HCT116 (cell line): Measurements from ENCODE around the gene RABEPK. TPM values are rescaled to one million over a fixed set of nuclear protein-coding genes. Genes with fewer than 3 reads are reported as not detected.

Experiments used
- ATAC-seq: fragments of 200-7000 bp; cut with Tn5 transposase; 2 replicates; pipeline ENCODE4 v1.9.1; 2020; ENCODE audit warnings: mild to moderate bottlenecking, moderate library complexity
- BruUV-seq: library from RNA; stranded (reverse); fragments of 400-500 nt; replicated peaks from 2 replicates; lab custom pipeline; 2021; lab: Mats Ljungman, UMichigan
- CTCF ChIA-PET: fragments of 300-600 bp; sonication (Branson Sonifier 250); formaldehyde crosslinking; loops from one replicate; lab custom pipeline; 2021; ENCODE audit warnings: antibody characterized with exemption; lab: Charles Lee
- POLR2A ChIA-PET: fragments of 300-600, 350-600 bp; sonication (Branson Sonifier 250); formaldehyde crosslinking; loops from one replicate; lab custom pipeline; 2021; ENCODE audit warnings: antibody characterized with exemption; lab: Charles Lee
- RAD21 ChIA-PET, 2 experiments: fragments of 300-600 bp; sonication (Branson Sonifier 250); formaldehyde crosslinking; loops; one replicate each; lab custom pipeline; 2023; ENCODE audit warnings: low total read pairs in 2 of 2; ENCODE audit not compliant: uncharacterized antibody in 2 of 2, unreplicated experiment in 2 of 2, low non-redundant PET in 1 of 2; lab: Charles Lee
- DNase-seq: peaks from one replicate; pipeline ENCODE4 v3.0.0-alpha.2; 2010; ENCODE audit warnings: low read depth, low spot score
- H2AFZ ChIP-seq: fragments of 200-600 bp; shearing (Covaris generic), sonication (generic); 2 replicates; pipeline ENCODE4 v1.6.1; 2017; ENCODE audit warnings: low read depth, mixed run types, mixed read lengths, antibody characterized with exemption, low read length; ENCODE audit not compliant: poor library complexity, severe bottlenecking
- H3K27ac ChIP-seq: 2 replicates; pipeline ENCODE4 v1.5.1; 2012; ENCODE audit warnings: low read depth, low read length
- H3K27me3 ChIP-seq: fragments of 200-600 bp; sonication (generic); 2 replicates; pipeline ENCODE4 v1.6.1; 2016; ENCODE audit warnings: mixed run types, low read length, mixed read lengths; ENCODE audit not compliant: insufficient read depth
- H3K36me3 ChIP-seq, 2 experiments: fragments of 200-500 bp in 1 of 2; fragments of 200-600 bp in 1 of 2; sonication (Bioruptor generic) in 1 of 2; sonication (generic) in 1 of 2; 2 replicates each; pipeline versions ENCODE4 v1.5.1 to v1.6.1; 2014 to 2016; ENCODE audit warnings: low read length in 2 of 2, inconsistent platforms in 1 of 2, mixed read lengths in 1 of 2, mixed run types in 1 of 2; ENCODE audit not compliant: insufficient read depth in 2 of 2, control insufficient read depth in 1 of 2
- H3K4me1 ChIP-seq, 2 experiments: fragments of 200-600 bp in 1 of 2; sonication (generic) in 1 of 2; 2 replicates each; pipeline versions ENCODE4 v1.5.1 to v1.6.1; 2012 to 2017; ENCODE audit warnings: low read length in 2 of 2, inconsistent platforms in 1 of 2, mild to moderate bottlenecking in 1 of 2, mixed read lengths in 1 of 2, mixed run types in 1 of 2, moderate library complexity in 1 of 2; ENCODE audit not compliant: insufficient read depth in 2 of 2, control insufficient read depth in 1 of 2
- H3K4me2 ChIP-seq: fragments of 200-600 bp; sonication (generic); 2 replicates; pipeline ENCODE4 v1.6.1; 2017; ENCODE audit warnings: mixed run types, low read length, mixed read lengths
- H3K4me3 ChIP-seq, 2 experiments: fragments of 200-600 bp in 1 of 2; sonication (generic) in 1 of 2; replicated peaks in 1 of 2; 2 replicates each; pipeline ENCODE4 v1.5.1; 2011 to 2016; ENCODE audit warnings: low read length in 2 of 2, control low read depth in 1 of 2, low read depth in 1 of 2, mild to moderate bottlenecking in 1 of 2, mixed read lengths in 1 of 2, mixed run types in 1 of 2
- H3K79me2 ChIP-seq: fragments of 200-600 bp; sonication (generic); 2 replicates; pipeline ENCODE4 v1.6.1; 2017; ENCODE audit warnings: mild to moderate bottlenecking, mixed run types, low read length, moderate library complexity, mixed read lengths; ENCODE audit not compliant: insufficient read depth
- H3K9ac ChIP-seq: fragments of 200-600 bp; sonication (generic); 2 replicates; pipeline ENCODE4 v1.6.1; 2016; ENCODE audit warnings: low read length, mixed read lengths
- H3K9me2 ChIP-seq: fragments of 200-600 bp; sonication (generic), shearing (Covaris generic); 2 replicates; pipeline ENCODE4 v1.6.1; 2017; ENCODE audit warnings: mixed run types, mild to moderate bottlenecking, moderate library complexity; ENCODE audit not compliant: insufficient read depth
- H3K9me3 ChIP-seq, 2 experiments: fragments of 200-500 bp in 1 of 2; fragments of 200-600 bp in 1 of 2; sonication (Bioruptor generic) in 1 of 2; sonication (generic) in 1 of 2; 2 replicates each; pipeline ENCODE4 v1.6.1; 2014 to 2017; ENCODE audit warnings: low read length in 2 of 2, mixed read lengths in 2 of 2, inconsistent platforms in 1 of 2, low read depth in 1 of 2, mild to moderate bottlenecking in 1 of 2, mixed run types in 1 of 2, moderate library complexity in 1 of 2; ENCODE audit not compliant: control insufficient read depth in 1 of 2, insufficient read depth in 1 of 2
- H4K20me1 ChIP-seq: fragments of 200-600 bp; sonication (generic), shearing (Covaris generic); 2 replicates; pipeline ENCODE4 v1.6.1; 2017; ENCODE audit warnings: mixed run types, mild to moderate bottlenecking, moderate library complexity; ENCODE audit not compliant: insufficient read depth
- CBX3 ChIP-seq: IDR thresholded peaks from 2 replicates; pipeline ENCODE4 v1.6.1; 2012; ENCODE audit warnings: low read depth
- EGR1 ChIP-seq: IDR thresholded peaks from 2 replicates; pipeline ENCODE4 v1.6.1; 2012; ENCODE audit warnings: low read depth
- RAD21 ChIP-seq: IDR thresholded peaks from 2 replicates; pipeline ENCODE4 v1.6.1; 2012; ENCODE audit warnings: low read depth, mild to moderate bottlenecking
- SP1 ChIP-seq: IDR thresholded peaks from 2 replicates; pipeline ENCODE4 v1.6.1; 2012; ENCODE audit warnings: low read depth
- intact Hi-C: fragments of 100-400 bp; cut with micrococcal nuclease; formaldehyde crosslinking; loops from 2 replicates; pipeline ENCODE4 v1.10.0; 2022
- total RNA-seq: library from RNA; stranded (reverse); gene quantifications from one replicate; pipeline ENCODE4 v1.2.1, GENCODE V29; 2021; ENCODE audit not compliant: unreplicated experiment
- TF ChIP-seq, protein P1 (sequence below), 3 experiments: fragments of 200-600 bp in 1 of 3; sonication (generic) in 1 of 3; IDR thresholded peaks in 2 of 3; conservative IDR thresholded peaks in 1 of 3; 2 replicates each; pipeline ENCODE4 v1.5.1; 2012 to 2017; ENCODE audit warnings: low read depth in 2 of 3, low read length in 2 of 3, antibody characterized with exemption in 1 of 3, borderline replicate concordance in 1 of 3, control low read depth in 1 of 3, mild to moderate bottlenecking in 1 of 3, mixed read lengths in 1 of 3, mixed run types in 1 of 3, moderate library complexity in 1 of 3; ENCODE audit not compliant: insufficient read depth in 1 of 3
- TF ChIP-seq, protein P2 (sequence below): IDR thresholded peaks from 2 replicates; pipeline ENCODE4 v1.6.1; 2011; ENCODE audit warnings: mild to moderate bottlenecking, low read length, moderate library complexity; ENCODE audit not compliant: insufficient replicate concordance; ENCODE audit errors: extremely low read depth

The RABEPK gene
- total RNA-seq, 1 experiment from 2014 or later, result 48.3 TPM

DNA sequence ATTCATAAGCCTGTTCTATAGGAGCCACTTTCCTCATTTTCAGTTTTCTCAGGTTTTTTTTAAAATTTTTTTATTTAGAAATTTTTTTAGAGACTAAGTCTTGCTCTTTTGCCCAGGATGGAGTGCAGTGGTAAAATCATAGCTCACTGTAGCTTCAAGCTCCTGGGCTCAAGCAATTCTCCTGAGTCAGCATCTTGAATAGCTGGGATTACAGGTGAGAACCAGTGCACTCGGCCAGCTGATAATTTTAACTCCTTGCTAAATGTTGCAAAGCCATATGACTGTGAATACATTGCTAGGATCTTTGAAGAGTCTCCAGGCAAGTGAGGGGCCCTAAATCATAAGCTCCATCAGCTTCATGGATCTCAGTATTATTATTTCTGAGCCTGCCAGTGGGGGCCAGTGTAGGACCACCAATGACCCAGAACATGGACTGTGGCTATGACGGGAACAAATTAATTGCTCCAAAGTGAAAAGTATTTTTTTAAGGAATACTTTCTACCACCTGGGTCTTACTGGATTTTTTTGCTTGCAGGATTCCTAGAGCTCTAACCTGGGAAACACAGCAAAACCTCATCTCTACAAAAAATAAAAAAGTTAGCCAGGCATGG lies 55.5 kb downstream of the RABEPK start:
- intact Hi-C loops, result loop anchor here (1.0 kb wide), 2 partner anchors 105 to 118 kb away; no protein-coding TSS in a partner anchor
- RAD21 ChIA-PET, result no interaction called here
- BruUV-seq, result no TSS peak

More for the DNA sequence above, 55.5 kb downstream of the RABEPK start:
- CTCF ChIA-PET, result interaction anchor here (0.8 to 3.1 kb wide), 7 partner anchors 80 to 1143 kb away, joined by 3 to 28 read pairs (median 3); no protein-coding TSS in a partner anchor
- Histone ChIP-seq H3K4me1 (peaks cover 3 to 4% of the 10 kb centered on the region in 2 experiments; a peak in 2 of 4 replicates), H2AFZ (no peak overlapping the region), H3K4me2 (no peak overlapping the region), H3K36me3 (no peaks in the 10 kb centered on the region), H3K27me3 (no peaks in the 10 kb centered on the region), H3K4me3 (no peak overlapping the region), H3K9me2 (no peaks in the 10 kb centered on the region), H3K79me2 (no peaks in the 10 kb centered on the region), H3K9ac (no peak overlapping the region), H3K9me3 (no peaks in the 10 kb centered on the region), H3K27ac (no peak overlapping the region), H4K20me1 (no peaks in the 10 kb centered on the region)
- ATAC-seq (peak; percentile 77), DNase-seq (no peak)
- POLR2A ChIA-PET, result interaction anchor here (1.3 to 6.3 kb wide), 2 partner anchors 13 to 19 kb away, joined by 3 to 54 read pairs; partner anchors contain the start of gene HSPA5
- TF ChIP-seq EGR1, result no peak
- TF ChIP-seq, protein P1, sequence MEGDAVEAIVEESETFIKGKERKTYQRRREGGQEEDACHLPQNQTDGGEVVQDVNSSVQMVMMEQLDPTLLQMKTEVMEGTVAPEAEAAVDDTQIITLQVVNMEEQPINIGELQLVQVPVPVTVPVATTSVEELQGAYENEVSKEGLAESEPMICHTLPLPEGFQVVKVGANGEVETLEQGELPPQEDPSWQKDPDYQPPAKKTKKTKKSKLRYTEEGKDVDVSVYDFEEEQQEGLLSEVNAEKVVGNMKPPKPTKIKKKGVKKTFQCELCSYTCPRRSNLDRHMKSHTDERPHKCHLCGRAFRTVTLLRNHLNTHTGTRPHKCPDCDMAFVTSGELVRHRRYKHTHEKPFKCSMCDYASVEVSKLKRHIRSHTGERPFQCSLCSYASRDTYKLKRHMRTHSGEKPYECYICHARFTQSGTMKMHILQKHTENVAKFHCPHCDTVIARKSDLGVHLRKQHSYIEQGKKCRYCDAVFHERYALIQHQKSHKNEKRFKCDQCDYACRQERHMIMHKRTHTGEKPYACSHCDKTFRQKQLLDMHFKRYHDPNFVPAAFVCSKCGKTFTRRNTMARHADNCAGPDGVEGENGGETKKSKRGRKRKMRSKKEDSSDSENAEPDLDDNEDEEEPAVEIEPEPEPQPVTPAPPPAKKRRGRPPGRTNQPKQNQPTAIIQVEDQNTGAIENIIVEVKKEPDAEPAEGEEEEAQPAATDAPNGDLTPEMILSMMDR (IDR thresholded peaks at IDR 0.05 in 2 of 3, conservative IDR thresholded peaks at IDR 0.05 in 1 of 3; ENCODE audit: borderline replicate concordance in 1 of 3, insufficient read depth in 1 of 3, low read depth in 2 of 3, low read length in 2 of 3), result peak; percentile 19 to 41 (median 41); a peak in 4 of 6 replicates
- TF ChIP-seq, protein P2, sequence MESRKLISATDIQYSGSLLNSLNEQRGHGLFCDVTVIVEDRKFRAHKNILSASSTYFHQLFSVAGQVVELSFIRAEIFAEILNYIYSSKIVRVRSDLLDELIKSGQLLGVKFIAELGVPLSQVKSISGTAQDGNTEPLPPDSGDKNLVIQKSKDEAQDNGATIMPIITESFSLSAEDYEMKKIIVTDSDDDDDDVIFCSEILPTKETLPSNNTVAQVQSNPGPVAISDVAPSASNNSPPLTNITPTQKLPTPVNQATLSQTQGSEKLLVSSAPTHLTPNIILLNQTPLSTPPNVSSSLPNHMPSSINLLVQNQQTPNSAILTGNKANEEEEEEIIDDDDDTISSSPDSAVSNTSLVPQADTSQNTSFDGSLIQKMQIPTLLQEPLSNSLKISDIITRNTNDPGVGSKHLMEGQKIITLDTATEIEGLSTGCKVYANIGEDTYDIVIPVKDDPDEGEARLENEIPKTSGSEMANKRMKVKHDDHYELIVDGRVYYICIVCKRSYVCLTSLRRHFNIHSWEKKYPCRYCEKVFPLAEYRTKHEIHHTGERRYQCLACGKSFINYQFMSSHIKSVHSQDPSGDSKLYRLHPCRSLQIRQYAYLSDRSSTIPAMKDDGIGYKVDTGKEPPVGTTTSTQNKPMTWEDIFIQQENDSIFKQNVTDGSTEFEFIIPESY, result no peak
- TF ChIP-seq SP1, result no peak
- TF ChIP-seq CBX3, result no peak
- peak; percentile 76 for TF ChIP-seq RAD21
